GM19239 (cell line): ENCODE data around the gene MANSC4.
"Not testable (repeated sequence)": the region's sequence is repeated elsewhere in the genome, so short reads cannot be mapped to it uniquely, and the experiment has no call there.

ENCODE experiments used
- DNase-seq: peaks from one replicate; pipeline ENCODE4 v3.0.0; 2011; ENCODE audit warnings: low spot score; ENCODE audit not compliant: insufficient read length
- FAIRE-seq: peaks from 2 replicates; lab custom pipeline; 2011; peaks lifted over from hg19 to GRCh38; lab: Jason Lieb, UNC

The MANSC4 gene

DNA sequence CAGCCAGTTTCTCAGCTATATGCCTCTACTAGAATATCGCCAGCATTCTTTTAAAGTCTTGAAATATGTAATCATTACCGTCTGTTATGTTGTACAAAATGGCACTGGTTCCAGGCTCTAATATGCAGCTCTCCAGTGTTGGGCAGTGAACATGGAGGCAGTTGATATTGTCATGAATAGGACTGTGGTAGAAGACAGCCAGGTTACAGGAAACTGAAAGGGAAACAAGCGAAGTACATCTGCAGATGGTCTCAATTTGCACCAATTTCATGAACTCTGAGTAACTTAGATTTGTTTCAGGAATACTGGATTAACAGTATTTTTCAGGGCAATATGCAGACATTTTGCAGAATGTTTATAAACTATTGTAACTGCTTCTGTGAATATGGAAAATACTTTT, 13.4 kb downstream of the MANSC4 start:
- DNase-seq (no peak), FAIRE-seq (peak; percentile 53)

- FAIRE-seq (no peak), DNase-seq (no peak)
Measured at GRCh38 chr12:27762757-27763156, 17.3 kb downstream of the MANSC4 start.

GRCh38 chr12:27756670-27757195, 23.3 kb downstream of the MANSC4 start:
- DNase-seq (no peak), FAIRE-seq (peak; percentile 33)

GRCh38 chr12:27754795-27755194, 25.2 kb downstream of the MANSC4 start:
- DNase-seq (no peak), FAIRE-seq (no peak)

GRCh38 chr12:27751386-27752047, 28.5 kb downstream of the MANSC4 start:
- no peak for DNase-seq

DNA sequence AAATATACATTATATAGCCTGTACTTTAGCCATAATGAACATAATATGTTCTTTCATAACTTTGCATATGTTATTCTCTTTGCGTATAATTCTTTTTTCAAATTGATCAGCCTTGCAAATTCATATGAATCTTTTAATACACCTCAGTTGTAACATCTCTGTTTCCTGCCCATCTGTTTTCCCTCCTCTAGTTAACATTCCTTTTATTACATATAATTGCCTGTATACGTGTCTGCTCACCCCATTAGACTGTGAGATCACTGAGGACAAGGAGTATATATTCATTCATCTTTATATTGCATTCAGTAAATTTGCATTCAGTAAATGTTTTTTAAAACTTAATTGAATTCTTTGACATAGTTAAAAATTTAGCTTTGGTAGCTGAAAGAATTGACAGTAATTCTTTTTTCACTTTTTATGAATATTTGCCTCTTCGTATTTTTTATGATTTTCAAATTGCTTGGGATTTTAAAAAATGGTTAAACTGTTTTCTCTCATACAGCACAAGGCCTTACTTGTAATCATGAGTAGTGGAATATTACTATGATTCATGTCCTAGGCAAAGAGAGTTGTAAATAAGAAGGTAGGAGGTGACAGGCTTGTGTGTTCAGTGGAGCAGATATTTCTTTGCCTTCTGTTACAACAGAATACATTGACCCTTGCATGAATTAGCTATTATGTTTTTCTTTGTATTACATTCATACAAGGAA, 32.8 kb downstream of the MANSC4 start:
- no peak for DNase-seq
- no peak for FAIRE-seq

More at GRCh38 chr12:27751386-27752047, 28.5 kb downstream of the MANSC4 start:
- FAIRE-seq: no peak

GRCh38 chr12:27745734-27746133, 34.3 kb downstream of the MANSC4 start:
- FAIRE-seq, DNase-seq: not testable (repeated sequence)

DNA sequence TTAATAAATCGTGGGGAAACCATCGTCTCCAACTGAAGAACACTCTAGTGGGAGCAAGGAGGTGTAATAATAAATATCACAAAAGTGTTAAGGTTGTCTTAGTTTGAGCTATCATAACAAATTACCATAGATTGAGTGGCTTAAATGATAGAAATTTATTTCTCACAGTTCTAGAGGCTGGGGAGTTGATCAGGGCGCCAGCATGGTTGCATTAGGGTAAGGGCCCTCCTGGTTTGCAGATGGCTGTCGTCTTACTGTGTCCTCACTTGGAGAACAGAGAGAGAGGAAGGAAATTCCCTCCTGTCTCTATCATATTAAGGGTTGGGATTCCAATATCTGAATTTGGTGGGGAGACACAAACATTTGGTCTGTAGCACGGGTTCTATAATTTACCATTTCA, 36.4 kb downstream of the MANSC4 start:
- no peak for FAIRE-seq
- no peak for DNase-seq

GRCh38 chr12:27734321-27734720, 45.7 kb downstream of the MANSC4 start:
- DNase-seq, FAIRE-seq: not testable (repeated sequence)

GRCh38 chr12:27733791-27734190, 46.2 kb downstream of the MANSC4 start:
- DNase-seq (no peak), FAIRE-seq (no peak)

DNA sequence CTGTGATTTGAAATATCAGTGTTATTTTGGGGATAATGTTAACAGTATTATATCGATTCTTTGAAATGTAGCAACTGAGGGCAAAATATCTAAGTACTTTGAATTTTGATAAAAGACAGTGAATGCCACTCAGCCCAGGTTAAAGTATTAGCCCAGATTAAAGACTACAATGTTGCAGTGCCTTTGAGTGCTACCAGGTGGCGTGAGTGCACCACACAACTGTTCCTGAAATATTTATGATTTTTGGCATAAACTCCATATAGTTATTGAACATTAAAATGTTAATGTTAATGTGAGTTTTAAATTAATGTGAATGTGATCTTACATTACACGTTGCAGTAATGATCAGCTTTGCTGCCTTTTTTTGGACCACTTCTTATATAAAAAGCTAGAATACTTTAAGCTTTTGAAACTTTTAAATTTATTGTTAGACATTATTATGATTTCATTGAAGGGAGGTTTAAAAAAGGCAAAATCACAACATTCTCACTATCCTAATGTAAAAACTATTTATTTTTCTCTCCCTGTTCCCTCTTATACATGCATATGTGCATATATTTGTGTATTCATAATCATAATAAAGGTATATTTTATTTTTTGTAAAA, 46.9 kb downstream of the MANSC4 start:
- peak; percentile 87 for FAIRE-seq

DNA sequence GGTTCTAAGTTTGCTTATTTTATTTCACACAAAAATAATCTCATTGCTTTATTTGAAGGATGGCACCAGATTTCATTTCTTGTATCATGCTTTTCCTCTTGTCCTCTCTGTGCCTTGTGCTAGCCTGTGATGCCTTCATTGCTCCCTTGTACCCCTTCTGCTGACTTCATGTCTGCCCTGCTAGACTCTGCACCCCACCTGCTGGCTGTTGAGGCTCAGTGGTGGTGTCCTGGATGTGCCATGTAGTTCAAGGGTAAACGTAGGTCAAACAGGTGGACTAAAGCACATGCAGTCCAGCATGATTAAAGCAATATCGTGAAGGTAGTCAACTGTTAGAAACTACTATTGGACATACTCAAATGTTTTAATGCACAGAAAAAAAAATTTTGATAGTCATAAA, 47.8 kb downstream of the MANSC4 start:
- FAIRE-seq (no peak), DNase-seq (no peak)

More for the DNA sequence above, 46.9 kb downstream of the MANSC4 start:
- no peak for DNase-seq

DNA sequence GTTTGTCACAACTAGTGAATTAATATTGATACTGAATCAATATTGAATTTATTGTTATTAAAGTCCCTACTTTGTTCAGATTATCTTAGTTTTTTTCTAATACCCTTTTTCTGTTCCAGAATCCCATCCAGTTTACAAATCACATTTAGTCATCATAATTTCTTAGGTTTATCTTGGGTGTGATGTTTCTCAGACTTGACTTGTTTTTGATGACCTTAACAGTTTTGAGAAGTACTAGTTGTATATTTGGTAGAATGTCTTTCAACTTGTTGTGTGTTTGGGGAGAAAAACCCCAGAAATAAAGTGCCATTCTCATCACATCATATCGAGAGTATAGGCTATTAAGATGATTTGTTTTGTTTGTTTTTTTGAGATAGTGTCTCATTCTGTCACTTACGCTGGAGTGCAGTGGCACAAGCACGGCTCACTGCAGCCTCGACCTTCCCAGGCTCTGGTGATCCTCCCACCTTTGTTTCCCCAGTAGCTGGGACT, 49.9 kb downstream of the MANSC4 start:
- DNase-seq (no peak), FAIRE-seq (no peak)

DNA sequence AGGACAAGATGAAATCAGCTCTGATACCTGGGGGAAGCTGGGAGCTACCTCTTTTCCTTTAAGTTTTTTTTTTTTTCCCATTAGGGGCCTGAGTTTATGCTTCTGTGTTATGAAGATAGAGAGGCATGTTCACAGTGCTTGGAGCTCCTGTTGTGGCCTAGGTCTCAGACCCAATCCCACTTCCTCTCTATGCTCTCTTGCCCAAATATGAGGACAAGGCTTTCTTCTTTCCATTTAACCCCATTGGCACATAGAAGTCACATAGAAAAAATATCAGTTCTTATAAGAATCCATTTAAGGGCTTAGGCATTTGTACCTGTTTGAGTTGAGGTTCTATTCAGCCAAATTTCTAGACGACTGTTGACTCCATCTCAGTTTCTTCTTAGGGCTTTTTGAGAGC, 56.8 kb downstream of the MANSC4 start:
- DNase-seq: no peak
- FAIRE-seq: no peak
